Endothelial cell of umbilical vein (primary cell): ENCODE measurements around the gene SOX12. TPM values are rescaled to one million over a fixed set of nuclear protein-coding genes. Genes with fewer than 3 reads are reported as not detected.

ENCODE experiments used
- BruUV-seq: library from RNA; stranded (reverse); fragments of 400-500 nt; replicated peaks from 2 replicates; lab custom pipeline; 2021; lab: Mats Ljungman, UMichigan
- CTCF ChIA-PET: fragments of 300-600, 350-600 bp; sonication (Branson Sonifier 250); formaldehyde crosslinking; loops from one replicate; lab custom pipeline; 2021; ENCODE audit warnings: antibody characterized with exemption, inconsistent platforms; lab: Charles Lee
- POLR2A ChIA-PET: fragments of 300-600, 350-600 bp; sonication (Branson Sonifier 250); formaldehyde crosslinking; loops from one replicate; lab custom pipeline; 2021; ENCODE audit warnings: antibody characterized with exemption, inconsistent platforms; lab: Charles Lee
- DNase-seq: peaks from one replicate; pipeline ENCODE4 v3.0.0-alpha.2; 2011; ENCODE audit warnings: low read depth, low spot score
- FAIRE-seq: peaks from 2 replicates; lab custom pipeline; 2011; peaks lifted over from hg19 to GRCh38; lab: Jason Lieb, UNC
- H2AFZ ChIP-seq: 2 replicates; pipeline ENCODE4 v1.6.0; 2012; ENCODE audit warnings: low read depth, low read length, control low read depth, inconsistent platforms
- H3K27ac ChIP-seq: 2 replicates; pipeline ENCODE4 v1.5.1; 2011; ENCODE audit warnings: low read depth, mild to moderate bottlenecking, control low read depth, low read length, moderate library complexity; ENCODE audit not compliant: insufficient read depth
- H3K27me3 ChIP-seq, 2 experiments: 2 replicates each; pipeline versions ENCODE4 v1.6.0 to v1.6.1; 2011; ENCODE audit warnings: low read length in 2 of 2, mixed read lengths in 1 of 2; ENCODE audit not compliant: control insufficient read depth in 2 of 2, insufficient read depth in 2 of 2
- H3K36me3 ChIP-seq, 2 experiments: 2 replicates in 1 of 2; 3 replicates in 1 of 2; pipeline ENCODE4 v1.5.1; 2011; ENCODE audit warnings: low read length in 2 of 2, mild to moderate bottlenecking in 1 of 2, moderate library complexity in 1 of 2; ENCODE audit not compliant: control insufficient read depth in 2 of 2, insufficient read depth in 2 of 2; ENCODE audit errors: extremely low read depth in 1 of 2
- H3K4me1 ChIP-seq: 3 replicates; pipeline ENCODE4 v1.5.1; 2011; ENCODE audit warnings: mild to moderate bottlenecking, low read length; ENCODE audit not compliant: control insufficient read depth, insufficient read depth; ENCODE audit errors: extremely low read depth
- H3K4me2 ChIP-seq: 2 replicates; pipeline ENCODE4 v1.6.1; 2011; ENCODE audit warnings: low read length, control low read depth, mixed read lengths; ENCODE audit not compliant: insufficient read depth
- H3K4me3 ChIP-seq, 3 experiments: fragments of 200-600 bp in 1 of 3; sonication (generic), shearing (Covaris generic) in 1 of 3; replicated peaks in 1 of 3; 2 replicates each; pipeline ENCODE4 v1.5.1; 2011 to 2016; ENCODE audit warnings: control low read depth in 3 of 3, low read length in 3 of 3, mild to moderate bottlenecking in 2 of 3, inconsistent platforms in 1 of 3, low read depth in 1 of 3, moderate library complexity in 1 of 3; ENCODE audit not compliant: insufficient read depth in 1 of 3
- H3K79me2 ChIP-seq: 2 replicates; pipeline ENCODE4 v1.6.0; 2012; ENCODE audit warnings: low read length, inconsistent platforms; ENCODE audit not compliant: control insufficient read depth, insufficient read depth
- H3K9ac ChIP-seq: replicated peaks from 2 replicates; pipeline ENCODE3; 2011; ENCODE audit warnings: low read length, control low read depth; ENCODE audit not compliant: insufficient read depth; ENCODE audit errors: extremely low read depth
- H3K9me1 ChIP-seq: replicated peaks from 3 replicates; pipeline ENCODE4 v1.6.0; 2011; ENCODE audit warnings: mild to moderate bottlenecking, low read length; ENCODE audit not compliant: control insufficient read depth, insufficient read depth; ENCODE audit errors: extremely low read depth
- H3K9me3 ChIP-seq: replicated peaks from 2 replicates; pipeline ENCODE4 v1.5.1; 2012; ENCODE audit warnings: low read length, inconsistent platforms; ENCODE audit not compliant: control insufficient read depth, insufficient read depth
- H4K20me1 ChIP-seq: replicated peaks from 2 replicates; pipeline ENCODE3; 2011; ENCODE audit warnings: mild to moderate bottlenecking, low read length; ENCODE audit not compliant: control insufficient read depth, insufficient read depth; ENCODE audit errors: extremely low read depth
- EZH2 ChIP-seq: IDR thresholded peaks from 2 replicates; pipeline ENCODE4 v1.6.1; 2012; ENCODE audit warnings: borderline replicate concordance, low read depth, mild to moderate bottlenecking, moderate library complexity, low read length, inconsistent platforms; ENCODE audit not compliant: severe bottlenecking
- FOS ChIP-seq: IDR thresholded peaks from 2 replicates; pipeline ENCODE4 v1.6.1; 2011; ENCODE audit warnings: mild to moderate bottlenecking, low read length, moderate library complexity, borderline replicate concordance; ENCODE audit not compliant: insufficient read depth
- GATA2 ChIP-seq: IDR thresholded peaks from 2 replicates; pipeline ENCODE4 v1.7.0; 2011; ENCODE audit warnings: low read depth, mild to moderate bottlenecking, moderate library complexity, mixed read lengths, low read length; ENCODE audit not compliant: insufficient read length, insufficient read depth
- JUN ChIP-seq: IDR thresholded peaks from 2 replicates; pipeline ENCODE4 v1.6.1; 2011; ENCODE audit warnings: borderline replicate concordance, low read depth; ENCODE audit not compliant: insufficient read length, insufficient read depth
- MYC ChIP-seq: IDR thresholded peaks from one replicate; pipeline ENCODE4 v1.6.1; 2011; ENCODE audit warnings: mild to moderate bottlenecking, low read depth, low read length
- POLR2A ChIP-seq: IDR thresholded peaks from 2 replicates; pipeline ENCODE4 v1.6.1; 2012; ENCODE audit warnings: low read depth, mild to moderate bottlenecking, control low read depth, low read length
- POLR2AphosphoS5 ChIP-seq: IDR thresholded peaks from 2 replicates; pipeline ENCODE4 v1.6.1; 2012; ENCODE audit warnings: low read depth, mild to moderate bottlenecking, control low read depth, low read length, moderate library complexity; ENCODE audit not compliant: insufficient read depth
- dilution Hi-C: fragments of 300-500 bp; cut with MboI; formaldehyde crosslinking; loops from one replicate; pipeline ENCODE4 v1.15.0; 2019; ENCODE audit warnings: low sequenced_read_pairs; ENCODE audit not compliant: extremely low pct_ligation_motif_present
- intact Hi-C: fragments of 100-400 bp; cut with micrococcal nuclease; formaldehyde crosslinking; loops from one replicate; pipeline ENCODE4 v1.10.0; 2022
- polyA plus RNA-seq, 4 experiments: library from polyadenylated mRNA; depleted of rRNA in 3 of 4; stranded (reverse) in 3 of 4; unstranded in 1 of 4; fragments of >200 nt; gene quantifications; 2 replicates each; pipeline versions ENCODE4 v1.2.1 to v1.2.3, GENCODE V29; 2011 to 2012; ENCODE audit warnings: missing spikeins in 1 of 4
- total RNA-seq: library from RNA; stranded (reverse); gene quantifications from 2 replicates; pipeline ENCODE4 v1.2.3, GENCODE V29; 2021
- TF ChIP-seq, protein P1 (sequence below), 2 donors: IDR thresholded peaks; 1 replicate in 1 of 2; 2 replicates in 1 of 2; pipeline ENCODE4 v1.5.1; 2011; ENCODE audit warnings: low read length in 2 of 2, mild to moderate bottlenecking in 2 of 2, moderate library complexity in 2 of 2, control low read depth in 1 of 2, inconsistent platforms in 1 of 2, low read depth in 1 of 2; ENCODE audit not compliant: insufficient read depth in 1 of 2; ENCODE audit errors: extremely low read depth in 1 of 2
- TF ChIP-seq, protein P2 (sequence below): IDR thresholded peaks from 2 replicates; pipeline ENCODE4 v1.6.1; 2011; ENCODE audit not compliant: insufficient read depth, insufficient read length

Gene SOX12
- total and polyA plus RNA-seq, 2 donors (not counting 3 experiments of a cell fraction or from before 2014, with no cell fraction given): 6.2 to 37.7 TPM

DNA sequence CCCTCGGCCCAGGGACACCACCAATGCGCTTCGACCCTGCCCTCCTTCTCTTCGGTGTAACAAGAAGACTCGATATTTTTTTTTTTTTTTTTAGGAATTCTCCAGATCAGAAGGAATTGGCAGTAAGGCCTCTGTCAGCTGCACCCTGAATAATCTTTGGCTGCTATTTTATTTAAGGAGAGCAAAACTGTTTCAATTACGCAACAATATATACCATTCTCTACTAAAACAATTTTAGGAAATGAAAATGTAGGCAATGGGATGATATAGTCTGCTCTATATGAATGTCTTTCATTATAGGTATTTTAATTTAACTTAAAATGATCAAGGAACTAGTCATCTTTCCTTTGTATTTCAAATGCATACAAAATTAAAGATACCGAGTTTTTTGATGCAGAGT lies 14.7 kb upstream of the SOX12 start:
- POLR2A ChIA-PET: interaction anchor here (0.7 to 1.8 kb wide), 4 partner anchors 12 to 673 kb away, joined by 5 to 9 read pairs (median 7); partner anchors contain the start of gene SOX12
- CTCF ChIA-PET: interaction anchor here (1.1 to 2.0 kb wide), 5 partner anchors 11 to 121 kb away, joined by 3 to 18 read pairs (median 8); partner anchors contain the start of gene SOX12
- BruUV-seq: no TSS peak
- Histone ChIP-seq H3K79me2 (no peaks in the 10 kb centered on the region), H3K4me2 (peak overlapping the region; percentile 37), H3K27ac (peak overlapping the region; percentile 96), H3K27me3 (no peaks in the 10 kb centered on the region), H3K9ac (peak overlapping the region; percentile 19), H3K36me3 (no peaks in the 10 kb centered on the region), H3K9me1 (no peaks in the 10 kb centered on the region), H3K9me3 (no peaks in the 10 kb centered on the region), H2AFZ (no peak overlapping the region), H4K20me1 (no peaks in the 10 kb centered on the region), H3K4me3 (no peak overlapping the region), H3K4me1 (peaks cover 31% of the 10 kb centered on the region)
- DNase-seq: no peak
- dilution Hi-C loops (no loop called here), intact Hi-C loops (loop anchor here (1.0 kb wide), 2 partner anchors 13 to 14 kb away; partner anchors contain the start of gene ZCCHC3)
- FAIRE-seq: no peak
- TF ChIP-seq POLR2AphosphoS5: no peak
- TF ChIP-seq, protein P1, sequence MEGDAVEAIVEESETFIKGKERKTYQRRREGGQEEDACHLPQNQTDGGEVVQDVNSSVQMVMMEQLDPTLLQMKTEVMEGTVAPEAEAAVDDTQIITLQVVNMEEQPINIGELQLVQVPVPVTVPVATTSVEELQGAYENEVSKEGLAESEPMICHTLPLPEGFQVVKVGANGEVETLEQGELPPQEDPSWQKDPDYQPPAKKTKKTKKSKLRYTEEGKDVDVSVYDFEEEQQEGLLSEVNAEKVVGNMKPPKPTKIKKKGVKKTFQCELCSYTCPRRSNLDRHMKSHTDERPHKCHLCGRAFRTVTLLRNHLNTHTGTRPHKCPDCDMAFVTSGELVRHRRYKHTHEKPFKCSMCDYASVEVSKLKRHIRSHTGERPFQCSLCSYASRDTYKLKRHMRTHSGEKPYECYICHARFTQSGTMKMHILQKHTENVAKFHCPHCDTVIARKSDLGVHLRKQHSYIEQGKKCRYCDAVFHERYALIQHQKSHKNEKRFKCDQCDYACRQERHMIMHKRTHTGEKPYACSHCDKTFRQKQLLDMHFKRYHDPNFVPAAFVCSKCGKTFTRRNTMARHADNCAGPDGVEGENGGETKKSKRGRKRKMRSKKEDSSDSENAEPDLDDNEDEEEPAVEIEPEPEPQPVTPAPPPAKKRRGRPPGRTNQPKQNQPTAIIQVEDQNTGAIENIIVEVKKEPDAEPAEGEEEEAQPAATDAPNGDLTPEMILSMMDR (IDR thresholded peaks at IDR 0.05; ENCODE audit: extremely low read depth in 1 of 2, insufficient read depth in 1 of 2, low read depth in 1 of 2, low read length in 2 of 2): no peak
- no peak for TF ChIP-seq FOS
- no peak for TF ChIP-seq GATA2
- TF ChIP-seq, protein P2, sequence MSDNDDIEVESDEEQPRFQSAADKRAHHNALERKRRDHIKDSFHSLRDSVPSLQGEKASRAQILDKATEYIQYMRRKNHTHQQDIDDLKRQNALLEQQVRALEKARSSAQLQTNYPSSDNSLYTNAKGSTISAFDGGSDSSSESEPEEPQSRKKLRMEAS: no peak
- no peak for TF ChIP-seq EZH2
- TF ChIP-seq JUN: no peak
- no peak for TF ChIP-seq POLR2A
- TF ChIP-seq MYC: no peak
